GM21786 (cell line): ENCODE results near the gene RARB.
A peak's percentile ranks its signal among the peaks of the same experiment; 100 is the strongest.

Experiments used
- ATAC-seq: cut with Tn5 transposase; IDR thresholded peaks from one replicate; pipeline ENCODE4 v1.9.1; 2021; ENCODE audit not compliant: unreplicated experiment

Gene RARB

GRCh38 chr3:25589783-25590258 is 161.8 kb downstream of the RARB start:
- ATAC-seq: no peak

- ATAC-seq: no peak
These were observed 164.5 kb downstream of the RARB start for GRCh38 chr3:25592510-25592968.

- no peak for ATAC-seq
These were observed 164.9 kb downstream of the RARB start for GRCh38 chr3:25593001-25593400.

- peak; percentile 42 for ATAC-seq
These were observed 166.0 kb downstream of the RARB start for GRCh38 chr3:25594007-25594502.

- ATAC-seq: no peak
These were observed 169.6 kb downstream of the RARB start for GRCh38 chr3:25597535-25598101.

- ATAC-seq: no peak
These were observed 175.6 kb downstream of the RARB start for GRCh38 chr3:25603703-25604102.

- no peak for ATAC-seq
These were observed 176.2 kb downstream of the RARB start for GRCh38 chr3:25604107-25604805.

GRCh38 chr3:25610167-25610566 is 182.1 kb downstream of the RARB start:
- no peak for ATAC-seq

GRCh38 chr3:25610779-25611178 is 182.7 kb downstream of the RARB start:
- ATAC-seq: no peak

GRCh38 chr3:25611193-25611592 is 183.1 kb downstream of the RARB start:
- ATAC-seq: no peak

- ATAC-seq: no peak
These were observed 190.0 kb downstream of the RARB start for GRCh38 chr3:25618028-25618427.

- ATAC-seq: no peak
These were observed 191.3 kb downstream of the RARB start for GRCh38 chr3:25619382-25619781.

GRCh38 chr3:25620493-25620892 is 192.4 kb downstream of the RARB start:
- ATAC-seq: no peak

- ATAC-seq: no peak
These were observed 193.0 kb downstream of the RARB start for GRCh38 chr3:25621087-25621486.

- ATAC-seq: no peak
These were observed 203.9 kb downstream of the RARB start for GRCh38 chr3:25631989-25632388.

GRCh38 chr3:25633919-25634318 is 205.9 kb downstream of the RARB start:
- ATAC-seq: no peak

GRCh38 chr3:25635038-25635437 is 207.0 kb downstream of the RARB start:
- ATAC-seq: no peak
